GM10248 (cell line): ENCODE data around the gene IL13RA1.

Source experiments
- CTCF ChIA-PET: fragments of 300-600 bp; sonication (Branson Sonifier 250); formaldehyde crosslinking; extraction: SDS; loops from one replicate; lab custom pipeline; 2021; ENCODE audit warnings: antibody characterized with exemption; lab: Yijun Ruan, JAX
- POLR2A ChIA-PET: fragments of 350-650 bp; sonication (Branson Sonifier 250); formaldehyde crosslinking; extraction: SDS; loops from one replicate; lab custom pipeline; 2020; ENCODE audit warnings: antibody characterized with exemption; lab: Yijun Ruan, JAX
- DNase-seq: peaks from one replicate; pipeline ENCODE4 v3.0.0; 2012; ENCODE audit errors: extremely low spot score
- CTCF ChIP-seq: IDR thresholded peaks from 2 replicates; pipeline ENCODE4 v1.5.1; 2012; ENCODE audit warnings: mild to moderate bottlenecking, low read depth; ENCODE audit errors: extremely low read depth, missing control alignments, control extremely low read depth

IL13RA1 gene

GRCh38 chrX:118825227-118825626 lies 97.8 kb downstream of the IL13RA1 start:
- TF ChIP-seq CTCF = no peak
- POLR2A ChIA-PET = no interaction called here
- CTCF ChIA-PET = interaction anchor here (3.6 kb wide), 1 partner anchor 23 kb away, joined by 10 read pairs; no protein-coding TSS in a partner anchor
- DNase-seq = no peak

- DNase-seq = peak; percentile 66
- TF ChIP-seq CTCF = peak; percentile 66
- CTCF ChIA-PET = interaction anchor here (0.9 to 1.8 kb wide), 11 partner anchors 9 to 399 kb away, joined by 3 to 9 read pairs (median 5); partner anchors contain the start of gene ZCCHC12
- POLR2A ChIA-PET = no interaction called here
Observed at GRCh38 chrX:118839334-118839958, 112.0 kb downstream of the IL13RA1 start.
